Endothelial cell of umbilical vein (primary cell): Measurements from ENCODE around the gene PCGF3. TPM values are rescaled to one million over a fixed set of nuclear protein-coding genes. Genes with fewer than 3 reads are reported as not detected.
"Not testable (repeated sequence)": the region's sequence is repeated elsewhere in the genome, so short reads cannot be mapped to it uniquely, and the experiment has no call there.

Experiments
- BruUV-seq: library from RNA; stranded (reverse); fragments of 400-500 nt; replicated peaks from 2 replicates; lab custom pipeline; 2021; lab: Mats Ljungman, UMichigan
- CTCF ChIA-PET: fragments of 300-600, 350-600 bp; sonication (Branson Sonifier 250); formaldehyde crosslinking; loops from one replicate; lab custom pipeline; 2021; ENCODE audit warnings: antibody characterized with exemption, inconsistent platforms; lab: Charles Lee
- POLR2A ChIA-PET: fragments of 300-600, 350-600 bp; sonication (Branson Sonifier 250); formaldehyde crosslinking; loops from one replicate; lab custom pipeline; 2021; ENCODE audit warnings: antibody characterized with exemption, inconsistent platforms; lab: Charles Lee
- DNase-seq: peaks from one replicate; pipeline ENCODE4 v3.0.0-alpha.2; 2011; ENCODE audit warnings: low read depth, low spot score
- FAIRE-seq: peaks from 2 replicates; lab custom pipeline; 2011; peaks lifted over from hg19 to GRCh38; lab: Jason Lieb, UNC
- H2AFZ ChIP-seq: 2 replicates; pipeline ENCODE4 v1.6.0; 2012; ENCODE audit warnings: low read depth, low read length, control low read depth, inconsistent platforms
- H3K27ac ChIP-seq: 2 replicates; pipeline ENCODE4 v1.5.1; 2011; ENCODE audit warnings: low read depth, mild to moderate bottlenecking, control low read depth, low read length, moderate library complexity; ENCODE audit not compliant: insufficient read depth
- H3K27me3 ChIP-seq, 2 experiments: 2 replicates each; pipeline versions ENCODE4 v1.6.0 to v1.6.1; 2011; ENCODE audit warnings: low read length in 2 of 2, mixed read lengths in 1 of 2; ENCODE audit not compliant: control insufficient read depth in 2 of 2, insufficient read depth in 2 of 2
- H3K36me3 ChIP-seq, 2 experiments: 2 replicates in 1 of 2; 3 replicates in 1 of 2; pipeline ENCODE4 v1.5.1; 2011; ENCODE audit warnings: low read length in 2 of 2, mild to moderate bottlenecking in 1 of 2, moderate library complexity in 1 of 2; ENCODE audit not compliant: control insufficient read depth in 2 of 2, insufficient read depth in 2 of 2; ENCODE audit errors: extremely low read depth in 1 of 2
- H3K4me1 ChIP-seq: 3 replicates; pipeline ENCODE4 v1.5.1; 2011; ENCODE audit warnings: mild to moderate bottlenecking, low read length; ENCODE audit not compliant: control insufficient read depth, insufficient read depth; ENCODE audit errors: extremely low read depth
- H3K4me2 ChIP-seq: 2 replicates; pipeline ENCODE4 v1.6.1; 2011; ENCODE audit warnings: low read length, control low read depth, mixed read lengths; ENCODE audit not compliant: insufficient read depth
- H3K4me3 ChIP-seq, 3 experiments: fragments of 200-600 bp in 1 of 3; sonication (generic), shearing (Covaris generic) in 1 of 3; replicated peaks in 1 of 3; 2 replicates each; pipeline ENCODE4 v1.5.1; 2011 to 2016; ENCODE audit warnings: control low read depth in 3 of 3, low read length in 3 of 3, mild to moderate bottlenecking in 2 of 3, inconsistent platforms in 1 of 3, low read depth in 1 of 3, moderate library complexity in 1 of 3; ENCODE audit not compliant: insufficient read depth in 1 of 3
- H3K79me2 ChIP-seq: 2 replicates; pipeline ENCODE4 v1.6.0; 2012; ENCODE audit warnings: low read length, inconsistent platforms; ENCODE audit not compliant: control insufficient read depth, insufficient read depth
- H3K9ac ChIP-seq: replicated peaks from 2 replicates; pipeline ENCODE3; 2011; ENCODE audit warnings: low read length, control low read depth; ENCODE audit not compliant: insufficient read depth; ENCODE audit errors: extremely low read depth
- H3K9me1 ChIP-seq: replicated peaks from 3 replicates; pipeline ENCODE4 v1.6.0; 2011; ENCODE audit warnings: mild to moderate bottlenecking, low read length; ENCODE audit not compliant: control insufficient read depth, insufficient read depth; ENCODE audit errors: extremely low read depth
- H3K9me3 ChIP-seq: replicated peaks from 2 replicates; pipeline ENCODE4 v1.5.1; 2012; ENCODE audit warnings: low read length, inconsistent platforms; ENCODE audit not compliant: control insufficient read depth, insufficient read depth
- H4K20me1 ChIP-seq: replicated peaks from 2 replicates; pipeline ENCODE3; 2011; ENCODE audit warnings: mild to moderate bottlenecking, low read length; ENCODE audit not compliant: control insufficient read depth, insufficient read depth; ENCODE audit errors: extremely low read depth
- POLR2A ChIP-seq: IDR thresholded peaks from 2 replicates; pipeline ENCODE4 v1.6.1; 2012; ENCODE audit warnings: low read depth, mild to moderate bottlenecking, control low read depth, low read length
- dilution Hi-C: fragments of 300-500 bp; cut with MboI; formaldehyde crosslinking; loops from one replicate; pipeline ENCODE4 v1.15.0; 2019; ENCODE audit warnings: low sequenced_read_pairs; ENCODE audit not compliant: extremely low pct_ligation_motif_present
- intact Hi-C: fragments of 100-400 bp; cut with micrococcal nuclease; formaldehyde crosslinking; loops from one replicate; pipeline ENCODE4 v1.10.0; 2022
- polyA plus RNA-seq, 4 experiments: library from polyadenylated mRNA; depleted of rRNA in 3 of 4; stranded (reverse) in 3 of 4; unstranded in 1 of 4; fragments of >200 nt; gene quantifications; 2 replicates each; pipeline versions ENCODE4 v1.2.1 to v1.2.3, GENCODE V29; 2011 to 2012; ENCODE audit warnings: missing spikeins in 1 of 4
- total RNA-seq: library from RNA; stranded (reverse); gene quantifications from 2 replicates; pipeline ENCODE4 v1.2.3, GENCODE V29; 2021

PCGF3 gene
- total and polyA plus RNA-seq, 2 donors (not counting 3 experiments of a cell fraction or from before 2014, with no cell fraction given), result 70.2 to 91.8 TPM

DNA sequence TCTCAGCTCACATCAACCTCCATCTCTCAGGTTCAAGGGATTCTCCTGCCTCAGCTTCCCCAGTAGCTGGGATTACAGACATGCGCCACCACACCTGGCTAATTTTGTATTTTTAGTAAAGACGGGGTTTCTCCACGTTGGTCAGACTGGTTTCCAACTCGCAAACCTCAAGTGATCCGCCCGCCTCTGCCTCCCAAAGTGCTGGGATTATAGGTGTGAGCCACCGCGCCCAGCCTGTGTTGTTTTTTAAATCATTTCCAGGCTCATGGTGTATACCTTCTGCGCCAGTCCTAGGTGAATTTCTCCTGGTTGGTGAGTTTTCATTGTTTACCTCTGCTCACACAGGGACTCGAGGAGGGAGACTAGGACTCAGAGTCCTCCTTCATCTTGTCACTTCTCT is 74.6 kb downstream of the PCGF3 start:
- Histone ChIP-seq H3K4me3 (peak overlapping the region; percentile 75 to 99 (median 91)), H3K9ac (peak overlapping the region; percentile 97), H3K79me2 (peaks cover 58% of the 10 kb centered on the region), H3K36me3 (peaks cover 9 to 14% of the 10 kb centered on the region in 2 experiments), H3K4me2 (peak overlapping the region; percentile 69), H3K27ac (peak overlapping the region; percentile 91), H3K4me1 (peaks cover 17% of the 10 kb centered on the region)
- BruUV-seq, DNase-seq, H3K9me1 ChIP-seq, H3K9me3 ChIP-seq, H4K20me1 ChIP-seq, H3K27me3 ChIP-seq, H2AFZ ChIP-seq, CTCF ChIA-PET, dilution Hi-C loops, POLR2A ChIA-PET: not testable (repeated sequence)
- intact Hi-C loops, result loop anchor here (5.0 kb wide), 2 partner anchors 47 to 267 kb away; partner anchors contain the start of gene CPLX1
- peak; percentile 28 for FAIRE-seq

DNA sequence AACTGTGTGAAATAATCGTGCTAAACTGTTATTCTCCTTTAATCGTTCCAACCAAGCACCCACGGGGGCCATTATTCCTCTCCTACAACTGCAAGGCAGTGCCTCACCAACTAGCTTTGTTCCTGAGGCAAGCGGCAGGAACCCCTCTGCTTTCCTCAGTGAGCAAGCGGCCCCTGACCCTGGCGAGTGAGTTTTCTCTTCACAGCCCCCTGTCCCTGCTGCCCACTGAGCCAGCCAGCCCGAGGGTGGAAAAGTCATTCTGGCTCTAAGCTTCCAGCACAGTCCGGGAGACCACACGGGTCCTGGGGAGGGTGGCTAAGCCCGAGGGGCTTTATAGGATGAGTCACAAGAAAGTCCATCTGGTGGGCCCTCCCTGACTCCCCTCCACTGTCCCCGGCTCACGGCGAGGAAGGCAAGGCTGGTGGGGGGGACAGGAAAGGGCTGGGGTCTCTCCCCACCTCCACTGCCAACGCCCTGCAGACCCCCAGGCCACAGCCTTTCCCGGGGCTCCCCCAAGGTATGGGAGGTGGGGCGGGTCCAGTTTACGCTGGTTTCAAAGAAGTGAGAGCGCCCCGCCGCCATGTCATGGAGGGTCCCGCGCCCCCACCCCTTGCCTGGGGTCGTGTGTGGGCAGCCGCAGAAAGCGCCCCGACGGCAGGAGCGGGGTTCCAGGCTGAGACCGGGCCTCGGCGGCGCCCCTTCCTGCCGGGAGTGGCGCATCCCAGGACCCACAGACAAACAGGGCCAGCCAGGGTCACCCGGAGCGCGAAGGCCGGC is 75.3 kb downstream of the PCGF3 start:
- BruUV-seq, result TSS peak; percentile 50
- POLR2A ChIA-PET, result interaction anchor here (1.4 kb wide), 1 partner anchor 8 kb away, joined by 4 read pairs; no protein-coding TSS in a partner anchor
- FAIRE-seq (peak; percentile 26), DNase-seq (peak; percentile 35)
- H4K20me1 ChIP-seq, result no peaks in the 10 kb centered on the region
- peaks cover 0 to 2% of the 10 kb centered on the region in 2 experiments for H3K27me3 ChIP-seq
- peak overlapping the region; percentile 69 for H3K4me2 ChIP-seq
- no peak for TF ChIP-seq POLR2A
- peak overlapping the region; percentile 97 for H3K9ac ChIP-seq
- peaks cover 51% of the 10 kb centered on the region for H3K79me2 ChIP-seq
- dilution Hi-C loops (no loop called here), intact Hi-C loops (loop anchor here (5.0 kb wide), 2 partner anchors 46 to 266 kb away; partner anchors contain the start of gene CPLX1)
- H3K9me3 ChIP-seq, result no peaks in the 10 kb centered on the region
- no peaks in the 10 kb centered on the region for H3K9me1 ChIP-seq
- H3K4me1 ChIP-seq, result peaks cover 17% of the 10 kb centered on the region
- H3K4me3 ChIP-seq, result peak overlapping the region; percentile 75 to 99 (median 91)
- H2AFZ ChIP-seq, result peak overlapping the region; percentile 10
- CTCF ChIA-PET, result interaction anchor here (0.7 to 2.9 kb wide), 3 partner anchors 11 to 206 kb away, joined by 3 to 13 read pairs (median 4); partner anchors contain the start of gene IDUA
- peaks cover 6 to 12% of the 10 kb centered on the region in 2 experiments for H3K36me3 ChIP-seq
- peak overlapping the region; percentile 91 for H3K27ac ChIP-seq
